ENCODE results near the gene MRPL21. TPM values are rescaled to one million over a fixed set of nuclear protein-coding genes. Genes with fewer than 3 reads are reported as not detected.

The MRPL21 gene
- total and polyA plus RNA-seq, 9 of the 15 experiments (the other 6 are each of a cell fraction or from before 2014, with no cell fraction given) = 196 to 618 (median 232) TPM

DNA sequence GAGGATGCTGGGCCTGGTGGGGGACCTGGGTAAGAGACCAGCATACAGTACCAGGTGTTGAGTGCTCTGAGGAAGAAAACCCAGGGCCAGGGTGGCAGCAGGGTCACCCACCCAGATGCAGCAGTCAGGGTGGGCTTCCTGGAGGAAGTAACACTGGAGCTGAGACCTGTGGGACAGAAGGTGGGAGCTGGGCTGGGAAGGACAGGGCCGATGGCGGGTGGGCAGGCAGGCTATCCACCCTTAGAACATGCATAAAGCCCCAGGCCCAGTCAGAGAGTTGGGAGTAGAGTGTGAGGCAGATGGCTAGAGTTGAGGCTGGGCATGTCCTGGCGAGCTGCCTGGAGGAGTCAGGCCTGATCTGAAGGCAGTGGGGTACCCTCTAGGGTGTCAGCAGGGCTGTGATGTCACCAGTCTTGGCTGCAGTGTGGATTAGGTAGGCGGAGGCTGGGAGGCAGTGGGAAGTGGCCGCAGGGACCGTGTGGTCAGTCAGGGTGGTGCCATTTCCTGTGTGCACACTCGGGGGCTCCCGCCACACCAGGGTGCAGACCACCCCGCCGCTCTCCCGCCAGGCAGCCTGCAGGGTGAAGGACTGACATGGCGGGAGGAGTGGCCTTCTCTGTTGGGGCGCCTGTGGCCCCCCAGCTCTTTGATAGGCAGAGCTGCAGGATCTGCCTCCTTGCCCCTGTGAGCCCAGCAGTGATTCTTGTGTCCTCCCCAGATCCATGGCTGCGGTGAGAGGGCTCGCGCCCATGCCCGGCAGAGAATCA, 35.4 kb upstream of the MRPL21 start:
- H3K27me3 ChIP-seq (ENCODE audit: control insufficient read depth in 2 of 2, insufficient read depth in 2 of 2, low read length in 2 of 2) = no peaks in the 10 kb centered on the region
- no peaks in the 10 kb centered on the region for H3K9me1 ChIP-seq (ENCODE audit: control insufficient read depth, insufficient read depth, low read length)
- no TSS peak for BruUV-seq (replicated peaks)
- POLR2A ChIA-PET = interaction anchor here (0.6 kb wide), 1 partner anchor 11 kb away, joined by 3 read pairs; no protein-coding TSS in a partner anchor
- WGBS (ENCODE audit: insufficient coverage, low coverage, missing lambda C conversion rate) = 84% methylated on average over 14 of the region's 17 CpGs
- H3K36me3 ChIP-seq (ENCODE audit: control insufficient read depth, insufficient read depth, low read length) = peaks cover 59% of the 10 kb centered on the region; the same call in 2 of the 3 replicates
- H3K4me3 ChIP-seq = no peak overlapping the region
- TF ChIP-seq ZBTB33 (CRISPR knock-in tag; IDR thresholded peaks at IDR 0.05) (0 out of 2 replicates have a peak, but pooled peaks have one; percentile 1), DACH1 (IDR thresholded peaks at IDR 0.05; ENCODE audit: partially characterized antibody) (no peak), ZFP36 (IDR thresholded peaks at IDR 0.05; ENCODE audit: low read depth, low read length, partially characterized antibody) (peak; percentile 93)
- in situ Hi-C loops (cut with MboI) (no loop called here), intact Hi-C loops (cut with micrococcal nuclease) (no loop called here)
- no peak overlapping the region for H3K4me2 ChIP-seq (ENCODE audit: insufficient read depth, low read length)
- CTCF ChIA-PET (ENCODE audit: low intra/inter-chr PET ratio) = no interaction called here
- ATAC-seq (no peak), FAIRE-seq (no peak), DNase-seq (ENCODE audit: extremely low read depth in 1 of 4, low spot score in 3 of 4) (no peak)
- H3K27ac ChIP-seq (ENCODE audit: extremely low read depth, low read depth, low read length) = no peak overlapping the region
- peaks cover 0 to 6% of the 10 kb centered on the region in 2 experiments; a peak in 1 of 5 replicates for H3K4me1 ChIP-seq (replicated peaks in 1 of 2; ENCODE audit: control insufficient read depth in 2 of 2, insufficient read depth in 2 of 2, low read length in 2 of 2)
- no peaks in the 10 kb centered on the region for H3K9me3 ChIP-seq (replicated peaks; ENCODE audit: control insufficient read depth, insufficient read depth, low read depth, low read length)
- 0 out of 2 replicates have a peak, but pooled peaks cover 2% of the 10 kb centered on the region for H4K20me1 ChIP-seq (replicated peaks; ENCODE audit: control insufficient read depth, insufficient read depth, low read length)
- no peak overlapping the region for H3K9ac ChIP-seq (ENCODE audit: insufficient read depth in 1 of 2, low read depth in 2 of 2, low read length in 2 of 2)
- H3K79me2 ChIP-seq (ENCODE audit: control insufficient read depth, insufficient read depth, low read length) = no peaks in the 10 kb centered on the region
- H2AFZ ChIP-seq (ENCODE audit: low read depth, low read length) = no peak overlapping the region

All from K562 (cell line).